Renal cortical epithelial cell (primary cell): ENCODE measurements around the gene SPTAN1. TPM values are rescaled to one million over a fixed set of nuclear protein-coding genes. Genes with fewer than 3 reads are reported as not detected.
A peak's percentile ranks its signal among the peaks of the same experiment; 100 is the strongest.
"Not testable (repeated sequence)": the region's sequence is repeated elsewhere in the genome, so short reads cannot be mapped to it uniquely, and the experiment has no call there.

Experiments
- DNase-seq: peaks from one replicate; pipeline ENCODE4 v3.0.0-alpha.2; 2011; ENCODE audit warnings: low read depth
- total RNA-seq: library from RNA; depleted of rRNA; stranded (reverse); fragments of >200 nt; gene quantifications from 2 replicates; pipeline ENCODE4 v1.2.3, GENCODE V29; 2014

The SPTAN1 gene
- total RNA-seq, 1 donor from 2014 or later: 420 TPM

- DNase-seq: no peak
Observed at GRCh38 chr9:128632066-128632465, 79.7 kb downstream of the SPTAN1 start.

GRCh38 chr9:128632486-128632885 is 80.1 kb downstream of the SPTAN1 start:
- DNase-seq: no peak

GRCh38 chr9:128633057-128633456 is 80.7 kb downstream of the SPTAN1 start:
- no peak for DNase-seq

DNA sequence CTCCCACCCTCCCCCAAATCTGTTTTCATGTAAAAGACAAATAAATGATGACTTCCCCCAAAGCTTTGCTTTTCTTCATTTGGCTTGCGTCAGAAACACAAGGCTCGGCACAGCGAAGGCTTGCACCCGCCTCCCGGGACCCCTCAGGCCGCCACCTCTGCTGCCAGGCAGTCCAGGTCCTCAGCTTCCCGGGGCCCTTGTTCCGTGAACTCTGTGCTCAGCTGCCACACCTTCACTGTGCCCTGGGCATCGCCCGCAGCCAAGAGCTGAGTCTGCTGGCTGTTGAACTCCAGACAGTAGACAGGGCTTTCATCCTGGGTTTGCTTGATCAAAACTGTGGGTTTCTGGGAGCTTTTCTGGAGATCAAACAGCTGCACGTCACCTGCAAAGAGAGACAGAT is 81.2 kb downstream of the SPTAN1 start:
- no peak for DNase-seq

- no peak for DNase-seq
Observed at GRCh38 chr9:128634111-128634510, 81.7 kb downstream of the SPTAN1 start.

GRCh38 chr9:128634651-128635262 is 82.4 kb downstream of the SPTAN1 start:
- no peak for DNase-seq

- peak; percentile 92 for DNase-seq
Observed at GRCh38 chr9:128635266-128636023, 83.1 kb downstream of the SPTAN1 start.

- DNase-seq: peak; percentile 31
Observed at GRCh38 chr9:128636024-128636390, 83.6 kb downstream of the SPTAN1 start.

DNA sequence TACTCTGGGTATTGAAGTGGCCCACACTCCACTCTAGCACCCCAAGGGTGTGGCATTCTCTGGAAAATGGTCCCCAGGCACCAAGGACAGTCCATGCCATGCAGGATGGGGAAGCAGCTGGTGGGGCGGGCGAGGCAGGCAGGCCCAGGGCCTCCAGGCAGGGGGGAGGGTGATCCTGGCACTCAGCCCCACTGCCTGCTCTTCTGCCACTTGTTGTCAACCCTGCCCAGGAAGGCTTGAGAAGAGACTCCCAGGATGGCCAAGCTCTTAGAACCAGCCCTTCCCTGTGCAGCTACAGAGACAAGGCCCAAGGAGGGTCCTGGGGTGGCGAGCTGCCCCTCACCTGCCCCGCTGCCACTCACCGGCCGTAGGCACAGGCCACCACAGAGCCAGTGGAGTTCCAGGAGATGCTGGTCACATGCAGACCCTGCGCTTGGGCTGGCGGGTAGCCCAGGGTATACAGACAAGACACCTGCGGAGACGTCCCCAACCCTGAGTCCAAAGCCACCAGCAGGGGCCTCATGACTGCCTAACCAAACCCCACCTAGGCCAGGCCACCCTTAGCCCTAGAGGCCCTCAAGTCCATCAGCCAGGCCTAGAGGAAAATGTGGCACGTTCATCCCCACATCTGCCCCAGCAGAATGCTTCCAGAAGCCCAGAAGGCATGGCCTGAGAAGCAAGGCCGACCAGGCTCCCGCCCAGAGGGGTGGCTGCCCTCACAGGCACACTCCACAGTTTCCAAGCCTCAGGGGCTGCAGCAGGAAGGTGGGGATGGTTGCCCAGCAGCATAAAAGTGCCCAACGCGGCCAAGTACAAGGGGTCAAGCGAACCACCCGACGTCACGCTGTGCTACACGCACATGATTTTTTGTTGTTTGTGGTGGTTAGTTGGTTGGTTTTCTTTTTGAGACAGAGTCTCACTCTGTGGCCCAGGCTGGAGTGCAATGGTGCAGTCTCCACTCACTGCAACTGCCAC is 84.5 kb downstream of the SPTAN1 start:
- no peak for DNase-seq

GRCh38 chr9:128637656-128638055 is 85.3 kb downstream of the SPTAN1 start:
- no peak for DNase-seq

DNA sequence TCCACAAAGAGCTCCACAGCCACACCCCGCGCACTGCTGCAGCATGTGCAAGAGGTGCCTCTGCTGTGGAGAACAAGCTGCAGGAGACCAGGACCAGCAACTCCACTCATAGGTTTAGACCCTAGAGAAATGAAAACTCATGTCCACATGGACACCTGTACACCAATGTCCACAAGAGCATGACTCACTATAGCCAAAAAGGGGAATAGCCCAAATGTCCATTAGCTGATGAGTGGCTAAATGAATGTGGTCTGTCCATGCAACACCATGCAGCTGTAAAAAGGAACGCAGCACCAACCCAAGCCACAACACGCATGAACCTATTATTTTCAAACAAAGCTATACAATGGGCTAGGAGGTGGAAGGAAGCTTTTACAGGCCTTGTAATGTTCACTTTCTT is 86.2 kb downstream of the SPTAN1 start:
- DNase-seq: no peak

DNA sequence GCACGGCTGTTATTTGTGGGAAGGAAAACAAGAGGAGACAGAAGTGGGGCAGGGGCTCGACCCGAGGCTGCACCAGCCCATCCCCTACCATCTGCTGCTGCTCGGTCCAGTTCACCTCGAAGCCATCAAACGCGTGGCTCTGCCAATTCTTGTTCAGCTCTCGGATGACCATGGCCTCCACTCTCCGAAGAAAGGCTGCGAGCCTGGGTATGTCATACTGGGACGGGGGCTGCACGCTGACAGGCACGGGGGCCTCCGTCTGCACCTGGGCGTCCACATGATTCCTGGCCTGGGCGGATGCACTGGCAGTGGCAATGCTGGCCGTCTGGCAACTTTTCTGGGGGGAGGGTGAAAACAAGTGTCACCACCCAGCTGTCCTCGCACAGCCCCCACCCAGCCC is 88.2 kb downstream of the SPTAN1 start:
- DNase-seq: no peak

GRCh38 chr9:128642675-128643245 is 90.4 kb downstream of the SPTAN1 start:
- DNase-seq: no peak

GRCh38 chr9:128643519-128644300 is 91.3 kb downstream of the SPTAN1 start:
- peak; percentile 32 for DNase-seq

- DNase-seq: not testable (repeated sequence)
Observed at GRCh38 chr9:128648206-128648605, 95.8 kb downstream of the SPTAN1 start.

DNA sequence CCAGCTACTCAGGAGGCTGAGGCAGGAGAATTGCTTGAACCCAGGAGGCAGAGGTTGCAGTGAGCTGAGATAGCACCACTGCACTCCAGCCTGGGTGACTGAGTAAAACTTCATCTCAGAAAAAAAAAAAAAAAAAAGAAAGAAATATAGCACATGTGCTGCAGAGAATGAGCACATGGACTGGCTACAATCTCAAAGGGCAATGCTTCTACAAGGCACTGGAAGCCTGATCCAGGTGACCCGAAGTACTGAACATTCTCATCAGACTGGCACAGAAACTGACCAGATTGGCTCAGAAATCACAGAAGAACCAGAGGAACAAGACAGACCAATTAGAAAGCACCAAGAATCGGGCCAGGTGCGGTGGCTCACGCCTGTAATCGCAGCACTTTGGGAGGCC is 99.4 kb downstream of the SPTAN1 start:
- no peak for DNase-seq

DNA sequence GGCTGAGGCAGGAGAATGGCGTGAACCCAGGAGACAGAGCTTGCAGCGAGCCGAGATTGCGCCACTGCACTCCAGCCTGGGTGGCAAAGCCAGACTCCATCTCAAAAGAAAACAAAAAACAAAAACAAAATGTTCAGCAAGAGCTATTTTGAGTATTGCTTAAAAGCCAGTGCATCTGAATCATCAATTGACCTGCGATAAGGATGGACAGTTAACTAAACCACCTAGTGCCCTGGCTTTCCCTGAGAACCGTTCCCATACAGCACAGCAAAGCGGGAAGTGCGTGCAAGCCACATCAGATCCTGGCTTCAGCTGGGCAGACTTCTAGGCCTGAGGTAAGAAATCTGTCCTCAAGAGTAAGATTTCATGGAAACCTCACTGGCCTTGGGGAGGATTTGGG is 101.5 kb downstream of the SPTAN1 start:
- DNase-seq: no peak

DNA sequence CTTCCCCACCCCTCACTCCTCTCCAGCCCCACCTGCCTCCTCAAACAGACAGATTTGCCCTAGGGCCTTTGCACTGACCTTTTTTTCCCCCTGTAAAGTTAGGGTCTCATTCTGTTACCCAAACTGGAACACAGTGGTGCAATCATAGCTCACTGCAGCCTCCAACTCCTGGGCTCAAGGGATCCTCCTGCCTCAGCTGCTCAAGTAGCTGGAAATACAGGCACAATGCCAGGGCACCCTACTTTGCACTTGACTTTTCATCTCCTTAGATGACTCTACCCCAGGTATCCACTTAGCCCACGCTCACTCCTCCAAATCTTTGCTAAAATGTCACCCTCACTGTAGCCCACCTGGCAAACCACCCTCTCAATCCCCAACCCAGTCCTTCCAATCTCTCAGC is 102.1 kb downstream of the SPTAN1 start:
- no peak for DNase-seq

DNA sequence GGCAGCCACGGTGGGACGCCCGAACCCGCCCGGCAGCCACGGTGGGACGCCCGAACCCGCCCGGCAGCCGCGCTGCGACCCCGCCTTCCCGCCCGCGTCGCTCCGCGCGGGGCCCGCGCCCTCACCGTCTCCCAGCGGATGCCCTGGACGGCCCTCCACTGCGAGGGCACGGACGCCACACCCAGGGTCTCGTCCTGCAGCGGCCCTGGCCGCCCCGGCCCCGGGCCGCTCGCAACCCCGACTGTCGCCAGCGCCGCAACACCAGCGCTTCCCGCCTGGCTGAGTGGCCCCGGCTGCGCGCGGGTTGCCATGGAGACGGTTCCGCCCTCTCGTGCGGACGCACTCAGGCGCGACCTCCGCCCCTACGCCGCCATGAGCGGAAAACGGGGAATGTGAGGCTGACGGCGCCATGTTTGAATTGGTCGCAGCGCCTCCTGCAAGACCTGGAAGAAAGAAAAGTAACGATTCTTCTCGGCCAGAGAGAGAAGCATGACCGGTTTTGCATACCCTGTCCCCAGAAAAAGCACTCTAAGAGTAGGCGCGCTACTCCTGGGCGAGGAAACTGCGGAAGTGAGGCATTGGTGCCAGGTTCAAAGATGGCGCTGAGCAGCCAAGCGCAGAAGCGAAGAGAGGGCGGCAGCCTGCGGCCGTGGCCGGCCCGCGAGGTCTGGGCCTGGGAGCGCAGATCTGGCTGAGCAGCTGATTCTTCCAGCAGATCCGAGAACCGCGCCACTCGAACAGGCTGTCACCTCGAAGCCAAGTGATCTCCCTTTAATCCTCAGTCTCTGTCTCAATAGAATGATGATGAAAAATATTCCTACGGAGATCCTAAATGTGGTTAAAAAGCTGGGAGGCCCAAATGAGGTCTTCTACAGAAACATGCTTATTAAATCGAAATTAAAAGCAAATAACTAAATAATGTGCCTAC is 104.3 kb downstream of the SPTAN1 start, which contains the start of gene DYNC2I2:
Gene DYNC2I2, minus strand, starts transcription at position 432 of the 928 bp plus-strand sequence. Its CDS starts 121 bp downstream, at position 311.
- peak; percentile 51 for DNase-seq

DNA sequence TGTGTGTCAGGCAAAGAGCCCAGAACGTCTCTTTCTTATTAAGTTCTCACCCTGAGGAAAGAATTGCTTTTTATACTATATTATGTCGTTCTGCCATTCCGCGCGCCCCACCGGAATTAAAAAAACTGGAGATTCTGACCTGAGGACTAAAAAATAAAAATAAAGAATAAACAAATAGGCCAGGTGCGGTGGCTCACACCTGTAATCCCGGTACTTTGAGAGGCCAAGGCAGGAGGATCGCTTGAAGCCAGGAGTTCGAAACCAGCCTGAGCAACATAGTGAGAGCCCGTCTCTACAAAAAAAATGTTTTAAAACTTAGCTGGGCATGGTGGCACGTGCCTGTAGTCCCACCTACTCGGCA is 104.9 kb downstream of the SPTAN1 start:
- no peak for DNase-seq
